GM23248 (cell line): ENCODE results near the gene STK40. TPM values are rescaled to one million over a fixed set of nuclear protein-coding genes. Genes with fewer than 3 reads are reported as not detected.

Experiments used
- DNase-seq: peaks from one replicate; pipeline ENCODE4 v3.0.0-alpha.2; 2015
- H2AFZ ChIP-seq: fragments of 200-600 bp; sonication (generic); 2 replicates; pipeline ENCODE4 v1.6.1; 2016; ENCODE audit warnings: antibody characterized with exemption
- H3F3A ChIP-seq: fragments of 200-600 bp; sonication (generic); 2 replicates; pipeline ENCODE4 v1.6.1; 2016; ENCODE audit warnings: mild to moderate bottlenecking, antibody characterized with exemption, mixed run types; ENCODE audit not compliant: insufficient read depth
- H3K27ac ChIP-seq: fragments of 200-600 bp; sonication (generic); 2 replicates; pipeline ENCODE4 v1.5.1; 2016; ENCODE audit warnings: mild to moderate bottlenecking
- H3K27me3 ChIP-seq: fragments of 200-600 bp; sonication (generic); replicated peaks from 2 replicates; pipeline ENCODE4 v1.6.1; 2016; ENCODE audit warnings: mild to moderate bottlenecking; ENCODE audit not compliant: insufficient read depth
- H3K36me3 ChIP-seq: fragments of 200-600 bp; sonication (generic); 2 replicates; pipeline ENCODE4 v1.6.1; 2016; ENCODE audit warnings: low read depth, mild to moderate bottlenecking
- H3K4me1 ChIP-seq: fragments of 200-600 bp; sonication (generic); 2 replicates; pipeline ENCODE4 v1.6.1; 2016; ENCODE audit warnings: mild to moderate bottlenecking; ENCODE audit not compliant: insufficient read depth
- H3K4me2 ChIP-seq: fragments of 200-600 bp; sonication (generic); one replicate; pipeline ENCODE4 v1.6.1; 2016; ENCODE audit warnings: mild to moderate bottlenecking; ENCODE audit not compliant: unreplicated experiment
- H3K4me3 ChIP-seq: fragments of 200-600 bp; sonication (generic); 2 replicates; pipeline ENCODE4 v1.5.1; 2016; ENCODE audit warnings: mild to moderate bottlenecking
- H3K79me2 ChIP-seq: fragments of 200-600 bp; sonication (generic); 2 replicates; pipeline ENCODE4 v1.6.1; 2016; ENCODE audit warnings: mild to moderate bottlenecking; ENCODE audit not compliant: insufficient read depth
- H3K9ac ChIP-seq: fragments of 200-600 bp; sonication (generic); 2 replicates; pipeline ENCODE4 v1.6.1; 2016; ENCODE audit warnings: mild to moderate bottlenecking
- H3K9me2 ChIP-seq: fragments of 200-600 bp; sonication (generic); 2 replicates; pipeline ENCODE4 v1.6.1; 2016; ENCODE audit warnings: mixed run types, mild to moderate bottlenecking, moderate library complexity; ENCODE audit not compliant: insufficient read depth
- H3K9me3 ChIP-seq: fragments of 200-600 bp; sonication (generic); one replicate; pipeline ENCODE4 v1.6.1; 2017; ENCODE audit warnings: low read depth
- H4K20me1 ChIP-seq: fragments of 200-600 bp; sonication (generic); 2 replicates; pipeline ENCODE4 v1.6.0; 2016; ENCODE audit not compliant: insufficient read depth
- EZH2 ChIP-seq: fragments of 200-600 bp; sonication (generic); IDR thresholded peaks from 2 replicates; pipeline ENCODE4 v1.6.1; 2018; ENCODE audit warnings: antibody characterized with exemption, mild to moderate bottlenecking; ENCODE audit not compliant: insufficient read depth, poor library complexity, severe bottlenecking
- EZH2phosphoT487 ChIP-seq: fragments of 200-600 bp; sonication (generic); IDR thresholded peaks from 2 replicates; pipeline ENCODE4 v1.6.1; 2018; ENCODE audit warnings: antibody characterized with exemption, moderate library complexity, mild to moderate bottlenecking, low read depth; ENCODE audit not compliant: insufficient read depth
- WGBS, 2 experiments: methylation state at CpG; one replicate each; pipeline ENCODE4 v1.1.6; 2015 to 2017; ENCODE audit warnings: low lambda C conversion rate in 2 of 2, low coverage in 1 of 2; ENCODE audit errors: missing lambda C conversion rate in 2 of 2; 5-methylcytosine and 5-hydroxymethylcytosine counted together
- in situ Hi-C: fragments of 300-500 bp; cut with MboI; formaldehyde crosslinking; loops from 2 replicates; pipeline ENCODE4 v1.15.0; 2020
- polyA plus RNA-seq: library from polyadenylated mRNA; unstranded; fragments of >200 nt; fragmentation: Nextera tagmentation; extraction: Ambion mirVana; gene quantifications from 2 replicates; pipeline ENCODE4 v1.2.1, GENCODE V29; 2016
- total RNA-seq: library from RNA; depleted of rRNA; stranded (reverse); fragments of >200 nt; shearing (Covaris generic); gene quantifications from 2 replicates; pipeline ENCODE4 v1.2.3, GENCODE V29; 2014; rRNA removed

The STK40 gene
- total RNA-seq (11.1 and 16.4 TPM in 2 replicates), polyA plus RNA-seq (15.3 and 16.2 TPM in 2 replicates)

DNA sequence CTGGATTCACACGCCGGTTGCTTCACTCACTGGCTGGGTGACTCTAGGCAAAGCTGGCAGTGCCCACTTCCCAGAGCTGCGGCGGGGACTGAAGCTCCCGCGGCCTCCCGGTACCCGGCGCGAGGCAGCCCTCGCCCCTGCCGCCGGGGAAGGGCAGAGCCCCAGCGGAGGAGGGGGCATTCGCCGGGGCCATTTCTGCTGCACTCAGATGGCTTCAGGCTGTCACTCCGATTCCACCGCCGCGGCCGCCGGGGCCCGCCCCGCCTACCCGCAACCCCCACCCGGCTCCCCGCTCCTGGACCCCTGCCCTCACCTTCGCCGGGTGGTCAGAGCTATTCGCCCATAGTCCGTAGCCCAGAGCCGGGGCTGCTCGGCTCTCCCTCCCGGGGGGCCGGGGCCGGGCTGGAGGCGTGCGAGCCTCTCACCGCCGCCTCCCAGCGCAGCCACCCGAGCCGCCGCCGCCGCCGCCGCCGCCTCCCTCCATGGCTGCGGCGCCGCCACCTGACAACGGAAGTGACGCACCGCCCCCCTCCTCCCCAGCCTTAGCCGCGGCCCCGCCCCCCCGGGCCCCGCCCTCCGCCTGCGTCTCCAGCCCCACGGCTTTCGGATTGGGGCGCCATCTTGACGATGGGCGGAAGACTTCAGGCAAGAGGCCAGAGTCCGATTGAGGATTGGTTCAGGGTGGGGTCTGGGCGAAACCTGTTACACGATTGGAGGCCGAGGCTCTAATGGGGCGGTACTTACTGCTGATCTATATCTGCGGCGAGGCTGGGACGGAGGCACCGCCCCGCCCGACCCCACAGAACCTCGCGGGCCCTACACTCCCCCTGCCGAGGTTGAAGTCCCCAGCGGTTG, at the start of gene STK40:
TSS of gene STK40 (minus strand) at position 515 of the 855 bp plus-strand sequence. CDS start 24,592 bp downstream, outside the sequence.
- no peaks in the 10 kb centered on the region for H3K9me2 ChIP-seq
- no peaks in the 10 kb centered on the region for H3K27me3 ChIP-seq
- WGBS, 2 experiments, result 1 to 3% methylated on average over 35 to 80 of the region's 82 CpGs
- H3K9me3 ChIP-seq, result no peaks in the 10 kb centered on the region
- peak within 1 kb of the TSS; percentile 99 for H3K9ac ChIP-seq
- peak within 1 kb of the TSS; percentile 90 for H3K4me3 ChIP-seq
- peak within 1 kb of the TSS; percentile 63 for H2AFZ ChIP-seq
- TF ChIP-seq EZH2phosphoT487 (no peak), EZH2 (no peak)
- H3K4me2 ChIP-seq, result peak within 1 kb of the TSS; percentile 100
- H3K27ac ChIP-seq, result peak within 1 kb of the TSS; percentile 100
- DNase-seq, result peak; percentile 99
- no peaks in the 10 kb centered on the region for H3K36me3 ChIP-seq
- peaks cover 50% of the 10 kb centered on the region for H3K79me2 ChIP-seq
- in situ Hi-C loops, result no loop called here
- peaks cover 44% of the 10 kb centered on the region for H3F3A ChIP-seq
- no peaks in the 10 kb centered on the region for H4K20me1 ChIP-seq
- H3K4me1 ChIP-seq, result peaks cover 26% of the 10 kb centered on the region

DNA sequence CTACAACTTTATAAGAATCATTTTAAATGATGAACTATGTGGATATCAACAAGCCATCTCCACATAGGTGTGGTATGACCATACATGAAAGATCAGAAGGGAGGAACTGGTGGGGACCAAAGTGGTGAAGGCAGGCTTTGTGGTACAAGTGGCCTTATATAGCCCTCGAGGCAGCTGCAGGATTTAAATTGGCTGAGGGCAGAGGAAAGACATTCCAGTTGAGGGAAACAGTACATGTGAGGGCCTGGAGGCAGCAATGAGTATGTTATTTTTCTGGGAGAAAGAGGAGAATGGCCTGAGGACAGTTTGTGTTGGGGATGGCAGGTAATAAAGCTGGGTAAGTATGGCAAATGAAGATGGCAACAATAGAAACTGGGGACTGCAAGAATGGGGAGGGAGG, 47.4 kb upstream of the STK40 start:
- Histone ChIP-seq H2AFZ (no peak overlapping the region), H3K36me3 (no peaks in the 10 kb centered on the region; the same call in 1 of the 2 replicates), H3K4me2 (no peak overlapping the region), H3K27ac (no peak overlapping the region), H3K9me3 (no peaks in the 10 kb centered on the region), H3K27me3 (no peaks in the 10 kb centered on the region), H3K79me2 (no peaks in the 10 kb centered on the region), H3K4me3 (no peak overlapping the region), H4K20me1 (no peaks in the 10 kb centered on the region), H3K9ac (no peak overlapping the region), H3F3A (no peaks in the 10 kb centered on the region), H3K9me2 (no peaks in the 10 kb centered on the region), H3K4me1 (no peaks in the 10 kb centered on the region)
- 89 to 93% methylated on average over 1 of the region's 1 CpG for WGBS, 2 experiments
- DNase-seq, result no peak
- TF ChIP-seq EZH2, result no peak
- no peak for TF ChIP-seq EZH2phosphoT487
- in situ Hi-C loops, result no loop called here

- Histone ChIP-seq H3K27ac (no peak overlapping the region), H3K36me3 (no peaks in the 10 kb centered on the region; the same call in 1 of the 2 replicates), H3K9me2 (no peaks in the 10 kb centered on the region), H3K79me2 (no peaks in the 10 kb centered on the region), H3K4me1 (no peaks in the 10 kb centered on the region), H3K9me3 (no peaks in the 10 kb centered on the region), H3K4me2 (no peak overlapping the region), H4K20me1 (no peaks in the 10 kb centered on the region), H3K27me3 (no peaks in the 10 kb centered on the region), H2AFZ (no peak overlapping the region), H3K9ac (no peak overlapping the region), H3F3A (no peaks in the 10 kb centered on the region), H3K4me3 (no peak overlapping the region)
- WGBS, 2 experiments, result 84 to 85% methylated on average over 4 of the region's 4 CpGs
- in situ Hi-C loops, result no loop called here
- TF ChIP-seq EZH2phosphoT487 (no peak), EZH2 (no peak)
- DNase-seq, result no peak
These were observed 46.9 kb upstream of the STK40 start for GRCh38 chr1:36432616-36433015.

DNA sequence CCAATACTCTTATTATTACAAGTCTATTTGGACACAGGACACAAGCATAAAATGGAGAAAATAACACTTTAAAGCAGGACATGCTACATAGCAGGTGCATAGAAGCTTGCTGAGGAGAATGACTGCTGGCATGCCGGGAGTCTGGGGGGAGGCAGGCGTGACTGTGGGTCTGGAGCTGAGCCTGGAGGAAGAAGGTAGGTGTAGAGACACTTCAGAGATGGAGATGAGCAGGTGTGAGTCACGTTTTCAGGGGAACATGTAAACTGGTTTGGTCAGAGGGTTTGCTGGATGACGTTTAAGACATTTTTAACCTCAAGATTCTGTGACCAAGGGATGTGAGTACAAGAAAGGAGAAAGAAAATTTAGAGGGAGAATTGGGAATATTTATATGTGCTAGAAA, 40.1 kb upstream of the STK40 start:
- H3K4me3 ChIP-seq, result no peak overlapping the region
- H3K27ac ChIP-seq, result no peak overlapping the region
- TF ChIP-seq EZH2phosphoT487, result no peak
- no peak for TF ChIP-seq EZH2
- no peaks in the 10 kb centered on the region for H3K4me1 ChIP-seq
- no peaks in the 10 kb centered on the region for H3F3A ChIP-seq
- no peak overlapping the region for H3K9ac ChIP-seq
- no peak overlapping the region for H3K4me2 ChIP-seq
- in situ Hi-C loops, result no loop called here
- H3K27me3 ChIP-seq, result no peaks in the 10 kb centered on the region
- no peaks in the 10 kb centered on the region for H3K9me3 ChIP-seq
- H3K79me2 ChIP-seq, result no peaks in the 10 kb centered on the region
- 63 to 71% methylated on average over 4 of the region's 4 CpGs for WGBS, 2 experiments
- DNase-seq, result peak; percentile 23
- H2AFZ ChIP-seq, result no peak overlapping the region
- H4K20me1 ChIP-seq, result no peaks in the 10 kb centered on the region
- peaks cover 10% of the 10 kb centered on the region; the same call in 1 of the 2 replicates for H3K36me3 ChIP-seq
- no peaks in the 10 kb centered on the region for H3K9me2 ChIP-seq
